HG02588 (cell line): ENCODE data around the gene HOXC13.

Experiments used
- ATAC-seq: cut with Tn5 transposase; IDR thresholded peaks from one replicate; pipeline ENCODE4 v1.9.1; 2021; ENCODE audit warnings: mild to moderate bottlenecking, moderate library complexity; ENCODE audit not compliant: unreplicated experiment

The HOXC13 gene

GRCh38 chr12:53938326-53939140 is at the start of gene HOXC13:
TSS of gene HOXC13 (plus strand) at chr12:53938831. CDS start at chr12:53938907, 76 bp downstream.
- ATAC-seq, result no peak

- no peak for ATAC-seq
Measured at GRCh38 chr12:53890081-53890480, 48.5 kb upstream of the HOXC13 start.

DNA sequence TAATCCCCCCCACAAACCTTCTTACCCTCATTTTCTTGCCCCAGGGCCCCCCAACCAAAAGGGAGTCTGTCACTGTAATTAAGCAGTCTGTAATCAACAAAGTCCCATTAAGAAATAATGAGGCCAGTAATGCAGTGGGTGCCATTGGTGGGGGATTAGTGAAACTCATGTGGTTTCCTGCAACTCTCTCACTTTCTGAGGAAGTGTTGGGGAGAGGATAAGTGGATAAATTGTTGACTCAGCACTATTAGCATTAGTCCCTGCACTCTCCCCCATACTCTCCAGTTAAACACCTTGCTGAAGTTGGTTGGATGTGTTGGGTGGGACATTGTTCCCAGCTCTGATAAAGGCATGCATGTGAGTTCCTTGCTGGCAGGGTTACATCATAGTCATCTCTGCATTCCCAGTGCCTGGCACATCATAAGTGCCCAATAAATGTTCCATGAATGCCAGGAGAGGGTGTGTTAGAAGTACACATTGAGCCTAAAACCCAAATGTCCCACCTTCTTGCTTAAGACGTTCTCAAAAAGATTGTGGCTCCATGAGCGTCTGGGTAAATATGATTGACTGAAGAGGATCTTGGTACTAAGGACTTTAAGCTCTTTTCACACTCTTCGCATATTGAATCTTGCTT is 45.8 kb upstream of the HOXC13 start:
- ATAC-seq, result no peak

DNA sequence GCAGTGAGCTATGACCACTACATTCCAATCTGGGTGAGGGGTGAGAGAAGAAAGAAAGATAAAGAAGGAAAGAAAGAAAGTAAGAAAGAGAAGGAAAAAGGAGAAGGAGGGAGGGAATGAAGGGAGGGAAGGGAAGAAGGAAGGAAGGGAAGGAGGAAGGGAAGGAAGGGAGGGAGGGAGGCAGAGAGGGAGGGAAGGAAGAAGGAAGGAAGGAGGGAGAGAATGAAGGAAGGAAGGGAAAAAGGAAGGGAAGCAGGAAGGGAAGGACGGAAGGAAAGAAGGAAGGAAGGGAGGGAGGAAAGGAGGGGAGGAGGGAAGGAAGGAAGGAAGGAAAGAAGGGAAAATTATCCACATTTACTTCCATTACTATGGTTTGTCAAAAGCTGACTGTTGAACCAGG is 39.4 kb upstream of the HOXC13 start:
- no peak for ATAC-seq

DNA sequence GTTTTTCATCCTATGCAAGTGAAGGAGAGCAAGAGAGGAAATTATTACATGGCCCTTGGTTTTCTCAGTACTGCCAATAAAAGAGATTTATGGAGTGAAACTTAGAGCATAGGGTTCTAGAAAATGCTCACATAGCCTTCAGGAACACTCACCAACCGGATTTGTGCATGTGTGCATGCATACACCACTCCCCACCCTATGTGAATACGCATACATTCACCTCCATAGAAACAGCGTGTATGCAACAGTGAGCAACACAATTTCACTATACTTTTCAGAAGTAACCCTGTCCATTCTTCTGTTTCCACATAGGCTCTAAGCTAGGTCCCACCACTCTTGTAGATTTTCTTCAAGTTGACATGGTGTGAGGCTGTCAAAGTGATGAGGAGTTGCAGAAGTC is 31.5 kb upstream of the HOXC13 start:
- ATAC-seq, result no peak

GRCh38 chr12:53916788-53917655 is 21.6 kb upstream of the HOXC13 start:
- no peak for ATAC-seq

GRCh38 chr12:53924521-53925405 is 13.9 kb upstream of the HOXC13 start:
- ATAC-seq, result no peak

- no peak for ATAC-seq
Measured at GRCh38 chr12:53927220-53928029, 11.2 kb upstream of the HOXC13 start.

- ATAC-seq, result no peak
Measured at GRCh38 chr12:53928054-53928835, 10.4 kb upstream of the HOXC13 start.

- ATAC-seq, result no peak
Measured at GRCh38 chr12:53929527-53929926, 9.1 kb upstream of the HOXC13 start.

DNA sequence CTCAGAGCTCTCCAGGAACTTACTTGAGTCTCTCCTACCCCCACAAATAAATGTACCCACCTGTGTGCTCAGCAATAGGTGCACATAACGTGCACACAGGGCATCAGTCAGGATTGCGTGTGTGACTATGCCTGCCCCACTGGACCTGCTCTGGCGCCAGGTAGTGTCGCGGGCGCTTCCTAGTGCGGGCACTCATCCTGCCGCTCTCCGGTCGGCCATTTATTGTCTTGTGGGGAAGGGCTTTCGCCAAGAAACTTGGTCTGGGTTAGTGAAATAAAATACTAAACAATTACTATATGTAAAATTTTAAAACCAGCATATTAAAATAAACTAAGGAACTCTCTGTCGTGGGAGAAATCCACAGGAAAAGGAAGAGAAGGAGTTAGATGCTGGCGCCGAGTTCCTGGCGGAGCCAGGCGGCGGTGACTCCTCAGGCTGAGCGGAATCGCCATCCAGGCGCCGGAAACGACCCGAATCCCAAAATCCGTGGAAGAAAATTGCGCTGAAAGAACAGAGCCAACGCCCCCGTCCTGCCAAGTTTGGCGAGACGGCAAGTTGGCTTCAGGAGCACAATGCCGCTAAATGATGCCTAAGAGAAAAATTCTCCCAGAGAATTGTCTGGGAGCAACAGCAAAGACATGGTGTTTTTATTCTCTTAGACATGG is 7.9 kb upstream of the HOXC13 start:
- no peak for ATAC-seq

GRCh38 chr12:53931844-53932581 is 6.6 kb upstream of the HOXC13 start:
- ATAC-seq, result no peak

DNA sequence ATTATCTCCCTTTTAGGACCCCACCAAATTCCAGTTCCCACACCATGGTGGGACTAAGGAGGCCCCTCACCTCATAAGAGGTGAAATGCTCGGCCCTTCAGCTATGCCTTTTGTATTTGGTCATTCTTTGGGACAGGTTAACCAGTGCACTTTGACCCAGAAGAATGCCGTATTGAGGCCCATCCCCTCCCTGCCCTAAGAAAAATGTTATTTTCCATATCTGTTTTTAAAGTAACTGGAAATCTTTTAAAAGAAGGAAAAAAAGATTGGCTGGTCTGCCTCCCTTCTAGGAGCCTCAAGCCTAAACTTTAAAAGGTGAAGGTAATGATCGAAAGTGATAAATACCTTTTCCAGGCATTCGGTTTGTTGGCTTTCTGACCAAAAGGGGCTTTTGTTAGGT is 5.7 kb upstream of the HOXC13 start:
- ATAC-seq, result no peak

- no peak for ATAC-seq
Measured at GRCh38 chr12:53935383-53936341, 3.0 kb upstream of the HOXC13 start.

- no peak for ATAC-seq
Measured at GRCh38 chr12:53937099-53937498, 1.5 kb upstream of the HOXC13 start.

DNA sequence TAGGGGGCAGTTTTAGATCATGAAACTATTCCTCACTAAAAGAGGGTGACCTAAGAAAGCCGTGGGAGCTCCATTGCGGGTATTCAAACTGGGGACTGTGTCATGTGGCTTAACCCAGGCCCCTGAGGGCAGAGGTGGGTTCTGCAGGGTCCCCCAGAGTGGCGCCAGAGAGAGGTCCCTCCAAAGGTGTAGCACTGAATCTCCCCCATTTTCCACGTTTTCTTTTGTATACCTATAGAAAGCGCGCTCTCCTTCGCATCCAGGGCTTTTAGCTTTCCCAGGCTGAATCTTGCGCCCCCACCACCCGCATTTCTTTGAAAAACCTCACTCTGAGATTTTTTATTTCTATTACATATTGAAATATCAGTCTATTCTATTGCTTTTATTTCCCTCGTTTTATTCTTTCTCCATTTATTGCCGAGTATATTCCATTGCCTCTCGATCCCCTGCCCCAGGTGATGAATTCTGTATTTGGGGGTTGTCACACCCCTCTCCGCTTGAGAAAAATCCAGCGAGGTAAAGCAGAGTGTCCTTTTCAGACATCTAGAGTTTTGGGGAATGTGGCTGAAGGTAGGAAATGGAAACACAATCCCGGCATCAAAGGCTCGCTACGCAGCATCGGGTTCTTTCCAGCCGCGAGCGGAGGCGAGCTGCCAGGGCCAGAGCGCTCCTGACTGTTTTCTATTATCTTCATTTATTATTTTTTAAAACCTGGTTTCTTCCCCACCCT is 870 bp upstream of the HOXC13 start:
- no peak for ATAC-seq
